SK-N-MC (cell line): ENCODE measurements around the gene LHX6.

Source experiments
- DNase-seq: peaks from one replicate; pipeline ENCODE4 v3.0.0-alpha.2; 2011; ENCODE audit warnings: low read depth, low spot score
- H3K27ac ChIP-seq: fragments of 200-600 bp; sonication (generic); 2 replicates; pipeline ENCODE4 v1.5.1; 2016; ENCODE audit warnings: mixed run types
- H3K36me3 ChIP-seq: fragments of 200-600 bp; sonication (generic); 2 replicates; pipeline ENCODE4 v1.6.1; 2017; ENCODE audit warnings: antibody characterized with exemption, low read length, mixed read lengths; ENCODE audit not compliant: insufficient read depth
- H3K4me3 ChIP-seq: fragments of 200-600 bp; sonication (generic); 2 replicates; pipeline ENCODE4 v1.5.1; 2016
- H3K9ac ChIP-seq: fragments of 200-600 bp; sonication (generic); 2 replicates; pipeline ENCODE4 v1.8.0; 2017; ENCODE audit warnings: mixed run types, mixed read lengths; ENCODE audit not compliant: insufficient read length
- H3K9me3 ChIP-seq: fragments of 200-600 bp; sonication (generic); 2 replicates; pipeline ENCODE4 v1.6.1; 2017; ENCODE audit warnings: low read depth, mild to moderate bottlenecking, antibody characterized with exemption, low read length, moderate library complexity, mixed read lengths
- EZH2 ChIP-seq: fragments of 200-600 bp; sonication (generic); IDR thresholded peaks from one replicate; pipeline ENCODE4 v1.6.1; 2017; ENCODE audit warnings: antibody characterized with exemption
- FOXP2 ChIP-seq: optimal IDR thresholded peaks from 2 replicates; pipeline ENCODE3; 2011; ENCODE audit warnings: mild to moderate bottlenecking, moderate library complexity; ENCODE audit not compliant: insufficient read depth; ENCODE audit errors: extremely low read length, control extremely low read depth
- POLR2AphosphoS5 ChIP-seq: IDR thresholded peaks from 2 replicates; pipeline ENCODE4 v1.6.1; 2012; ENCODE audit warnings: mild to moderate bottlenecking, low read depth, low read length, borderline replicate concordance

Gene LHX6

DNA sequence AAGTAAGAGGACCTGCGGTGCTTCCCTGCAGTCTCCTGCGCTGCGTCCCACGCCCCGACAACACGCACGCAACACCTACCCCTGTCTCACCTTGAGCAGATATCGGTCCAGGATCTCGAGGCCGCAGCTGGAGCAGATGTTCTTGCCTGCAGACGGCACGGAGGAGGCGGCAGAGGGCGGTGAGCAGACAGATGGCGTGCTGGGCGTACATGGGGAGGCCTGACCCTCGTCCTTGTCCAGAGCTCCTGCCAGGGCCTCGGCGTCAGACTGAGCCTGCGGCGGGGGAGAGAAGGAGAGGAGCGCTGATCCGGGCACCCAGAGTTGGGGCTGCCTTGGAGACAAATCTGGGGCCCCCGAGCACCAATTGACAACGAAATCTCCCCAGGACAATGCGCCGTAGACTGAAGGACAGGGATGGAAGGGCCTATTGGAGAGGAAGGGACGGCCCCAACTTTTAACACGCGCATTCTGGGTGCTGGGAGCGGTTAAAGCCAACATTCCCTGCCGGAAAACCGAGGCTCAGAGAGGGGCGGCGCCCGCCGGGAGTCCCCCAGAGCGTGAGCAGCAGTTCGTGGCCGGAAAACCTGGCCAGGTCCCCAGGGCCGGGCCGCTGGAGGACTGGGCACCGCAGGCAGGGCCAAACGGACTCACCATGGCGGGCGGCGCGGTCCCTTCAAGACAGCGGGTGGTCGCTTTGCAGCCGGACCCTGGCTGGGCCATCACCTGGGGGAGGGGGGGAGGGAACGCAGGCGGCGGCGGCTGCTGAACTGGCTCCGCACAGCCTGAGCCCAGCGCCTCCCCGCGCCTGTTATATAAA lies 1.8 kb downstream of the LHX6 start:
- Histone ChIP-seq H3K27ac (no peak overlapping the region), H3K9ac (no peak overlapping the region), H3K9me3 (no peaks in the 10 kb centered on the region), H3K36me3 (no peaks in the 10 kb centered on the region), H3K4me3 (no peak overlapping the region)
- DNase-seq = no peak
- TF ChIP-seq EZH2 = peak; percentile 65
- TF ChIP-seq POLR2AphosphoS5 = no peak

DNA sequence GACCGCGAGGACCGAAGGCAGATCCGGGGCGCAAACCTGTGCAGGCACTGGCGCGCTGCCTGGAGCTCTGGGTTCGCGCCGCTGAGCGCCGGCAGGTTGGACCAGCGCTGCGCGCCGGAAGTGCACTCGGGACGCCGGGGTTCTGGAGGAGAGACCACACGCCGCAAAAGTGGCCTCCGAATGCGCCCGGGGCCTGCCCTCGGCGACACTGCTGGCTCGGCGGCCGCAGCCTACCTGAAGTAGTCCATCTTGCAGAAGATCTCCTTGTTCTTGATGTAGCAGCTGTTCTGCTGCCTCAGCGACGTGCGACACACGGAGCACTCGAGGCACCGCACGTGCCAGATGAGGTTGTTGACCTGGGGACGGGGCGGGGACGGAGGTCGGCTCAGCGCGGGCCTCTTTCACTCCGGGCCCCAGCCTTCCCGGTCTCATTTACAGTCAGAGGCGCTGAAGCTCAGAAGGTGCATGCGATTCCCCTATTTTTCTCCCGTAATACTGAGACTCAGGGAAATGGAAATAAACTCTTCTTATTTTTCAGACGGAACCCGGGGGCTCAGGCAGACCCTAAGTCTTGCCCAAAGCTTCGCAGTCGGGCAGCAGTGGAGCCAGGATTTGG lies 2.5 kb downstream of the LHX6 start:
- no peak overlapping the region for H3K27ac ChIP-seq
- no peaks in the 10 kb centered on the region for H3K36me3 ChIP-seq
- TF ChIP-seq POLR2AphosphoS5 (no peak), FOXP2 (no peak), EZH2 (peak; percentile 81)
- H3K9ac ChIP-seq = no peak overlapping the region
- H3K9me3 ChIP-seq = no peaks in the 10 kb centered on the region
- DNase-seq = no peak
- no peak overlapping the region for H3K4me3 ChIP-seq

DNA sequence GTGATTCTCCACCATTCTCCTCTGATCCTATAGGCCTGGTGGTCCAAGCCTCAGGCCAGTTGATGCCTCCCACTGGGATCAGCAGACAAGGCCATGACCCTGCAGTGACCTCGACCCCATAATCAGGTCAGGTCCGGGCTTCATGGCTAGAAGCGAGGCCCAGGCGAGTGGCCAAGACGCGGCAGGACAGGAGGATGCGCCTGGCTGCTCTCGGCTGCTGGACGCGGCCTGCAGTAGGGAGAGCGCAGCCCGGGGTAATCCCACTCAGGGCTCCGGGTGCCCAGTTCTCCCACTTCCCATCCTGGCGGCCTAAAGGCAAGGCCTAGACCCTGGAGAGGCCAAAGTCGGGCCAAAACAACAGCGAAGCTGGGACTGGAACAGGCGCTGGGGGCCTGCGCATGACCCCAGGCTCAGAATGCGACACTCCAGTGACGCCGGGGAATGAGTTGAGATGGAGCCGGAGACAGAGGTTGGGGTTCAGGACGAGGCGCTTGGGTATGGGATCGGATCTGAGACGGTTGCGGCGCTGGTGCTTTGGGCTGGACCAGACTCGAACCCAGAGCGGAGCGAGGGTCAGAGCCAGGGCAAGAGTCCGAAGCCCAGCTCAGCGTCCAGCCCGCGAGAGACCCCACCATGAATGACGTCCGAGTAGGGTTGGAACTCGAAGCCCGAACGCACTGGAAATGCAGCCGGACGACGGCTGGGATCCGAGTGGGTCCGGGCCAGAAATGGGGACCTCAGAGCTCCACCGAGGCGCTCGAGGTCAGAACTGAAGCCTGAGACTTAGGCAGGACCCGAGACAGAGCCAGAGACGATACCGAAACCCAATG lies 3.2 kb downstream of the LHX6 start:
- H3K9me3 ChIP-seq = no peaks in the 10 kb centered on the region
- H3K9ac ChIP-seq = no peak overlapping the region
- H3K27ac ChIP-seq = no peak overlapping the region
- TF ChIP-seq FOXP2 (no peak), EZH2 (no peak)
- H3K4me3 ChIP-seq = no peak overlapping the region
- DNase-seq = no peak
- H3K36me3 ChIP-seq = no peaks in the 10 kb centered on the region

DNA sequence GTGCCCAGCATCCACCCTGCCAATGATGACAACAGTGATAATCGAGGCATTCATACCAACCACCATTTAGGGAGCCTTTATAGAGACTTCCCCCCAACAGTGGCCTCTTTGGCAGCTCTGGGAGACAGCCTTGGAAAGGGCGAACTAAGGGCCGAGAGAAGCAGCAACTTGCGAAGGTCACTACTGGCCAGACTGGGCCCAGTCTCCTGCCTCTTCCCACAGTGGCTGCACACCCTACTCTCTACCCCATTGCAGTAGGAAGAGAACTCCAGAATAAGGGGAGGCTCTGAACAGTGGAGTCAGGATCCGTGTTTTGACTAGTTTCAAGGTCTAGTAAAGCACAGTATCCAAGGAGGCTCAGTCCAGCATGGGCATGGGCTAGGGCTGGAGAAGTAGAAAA lies 5.3 kb downstream of the LHX6 start:
- TF ChIP-seq POLR2AphosphoS5 (no peak), EZH2 (no peak), FOXP2 (no peak)
- Histone ChIP-seq H3K9ac (no peak overlapping the region), H3K27ac (no peak overlapping the region), H3K4me3 (no peak overlapping the region), H3K9me3 (no peaks in the 10 kb centered on the region), H3K36me3 (no peaks in the 10 kb centered on the region)
- DNase-seq = no peak

DNA sequence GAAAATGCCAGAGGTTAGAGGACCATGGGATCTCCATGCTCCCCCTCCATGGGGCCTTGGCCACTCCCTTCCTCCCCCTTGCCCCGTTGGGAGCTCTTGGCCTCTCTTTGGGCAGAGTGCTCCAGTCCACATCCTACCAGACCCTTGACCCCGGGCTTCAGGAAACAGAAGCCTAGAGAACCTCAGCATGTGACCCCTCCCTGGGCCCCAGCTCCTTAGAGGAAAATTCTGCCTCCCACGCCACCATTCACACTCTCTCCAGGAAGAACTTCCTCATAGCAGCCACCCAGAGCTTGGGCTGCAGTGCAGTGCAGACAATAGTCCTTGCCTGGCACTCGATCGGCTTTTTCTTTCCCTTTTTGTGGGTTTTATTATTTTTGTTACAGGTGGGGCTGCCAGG lies 6.0 kb downstream of the LHX6 start:
- H3K4me3 ChIP-seq = no peak overlapping the region
- H3K9me3 ChIP-seq = no peaks in the 10 kb centered on the region
- no peak overlapping the region for H3K27ac ChIP-seq
- H3K36me3 ChIP-seq = no peaks in the 10 kb centered on the region
- no peak overlapping the region for H3K9ac ChIP-seq
- DNase-seq = no peak
- TF ChIP-seq EZH2 (no peak), POLR2AphosphoS5 (no peak), FOXP2 (no peak)

DNA sequence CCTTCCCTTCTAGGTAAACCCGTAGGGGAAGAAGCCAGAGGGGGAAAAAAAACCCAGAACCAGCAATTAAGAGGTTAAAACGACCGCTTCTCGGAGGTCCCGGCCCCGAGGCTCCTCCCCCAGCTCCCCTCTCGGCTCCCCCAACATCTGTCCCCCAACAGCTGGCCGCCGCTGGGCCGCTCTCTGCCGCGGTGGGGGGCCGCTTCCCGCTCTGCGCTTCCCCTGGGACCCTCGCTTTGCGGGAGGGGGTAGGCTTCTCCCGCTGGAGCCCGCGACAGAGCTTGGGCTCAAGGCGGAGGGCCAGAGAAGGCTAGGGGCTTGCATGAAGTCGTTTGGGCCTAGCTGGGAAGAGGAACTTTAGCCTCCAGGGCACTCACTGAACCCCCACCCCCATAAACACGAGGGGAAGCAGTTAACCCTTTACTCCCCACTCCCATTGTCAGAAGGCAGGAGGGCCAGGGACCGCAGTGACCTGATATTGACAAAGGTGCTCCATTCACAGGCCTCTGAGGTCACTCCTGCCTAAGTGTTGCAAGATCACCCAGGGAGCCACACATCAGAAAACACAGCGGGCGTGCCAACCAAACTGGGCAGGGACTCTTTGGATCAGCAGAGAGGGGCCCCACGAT lies 7.5 kb downstream of the LHX6 start:
- no peaks in the 10 kb centered on the region for H3K9me3 ChIP-seq
- no peak overlapping the region for H3K4me3 ChIP-seq
- H3K36me3 ChIP-seq = no peaks in the 10 kb centered on the region
- no peak for DNase-seq
- TF ChIP-seq FOXP2 (no peak), POLR2AphosphoS5 (no peak), EZH2 (no peak)
- no peak overlapping the region for H3K27ac ChIP-seq
- no peak overlapping the region for H3K9ac ChIP-seq

DNA sequence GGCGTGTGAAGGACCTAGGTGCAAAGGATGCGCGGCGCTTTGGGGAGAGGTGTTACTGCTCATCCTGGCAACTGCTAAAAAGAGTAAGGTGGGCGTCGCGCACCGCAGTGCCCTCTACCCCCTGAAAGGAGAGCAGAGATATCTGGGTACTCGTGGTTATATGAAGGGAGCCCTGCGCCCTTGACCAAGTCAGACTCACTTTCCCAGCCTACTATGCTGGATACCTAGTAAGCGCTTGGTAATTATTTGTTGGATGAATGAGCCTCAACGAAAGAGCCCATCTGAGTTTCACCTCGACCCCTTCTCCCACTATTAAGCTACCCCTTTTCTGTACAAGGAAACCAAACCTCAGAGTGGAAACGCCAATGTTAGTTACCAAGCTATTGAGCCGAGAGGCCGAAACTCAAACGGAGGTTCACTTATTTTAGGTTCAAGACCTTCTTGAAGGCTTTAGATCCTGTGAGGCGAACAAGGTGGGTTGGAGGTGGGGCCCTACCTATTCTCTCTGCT lies 8.0 kb downstream of the LHX6 start:
- no peaks in the 10 kb centered on the region for H3K36me3 ChIP-seq
- H3K9ac ChIP-seq = no peak overlapping the region
- no peak for TF ChIP-seq EZH2
- no peak for TF ChIP-seq FOXP2
- no peak for TF ChIP-seq POLR2AphosphoS5
- no peak overlapping the region for H3K27ac ChIP-seq
- DNase-seq = no peak
- H3K4me3 ChIP-seq = no peak overlapping the region
- H3K9me3 ChIP-seq = no peaks in the 10 kb centered on the region
